Stimulated activated naive CD8-positive, alpha-beta T cell treated with anti-CD3 and anti-CD28 coated beads, Interleukin-15, amount 100 ng/mL, for 72 hours (primary cell): ENCODE results near the gene PTPRN2.
A peak's percentile ranks its signal among the peaks of the same experiment; 100 is the strongest.
"Not testable (repeated sequence)": the region's sequence is repeated elsewhere in the genome, so short reads cannot be mapped to it uniquely, and the experiment has no call there.

Experiments used
- ATAC-seq: fragments of 150-1000 bp; cut with Tn5 transposase; 2 replicates; pipeline ENCODE4 v1.10.0; 2021; ENCODE audit warnings: mild to moderate bottlenecking, moderate library complexity
- DNase-seq, 2 donors: peaks; one replicate each; pipeline ENCODE4 v3.0.0; 2021 to 2022
- H3K27ac Mint-ChIP-seq, 2 donors: one replicate each; pipeline ENCODE4 v1.8.0; 2022; ENCODE audit warnings: mild to moderate bottlenecking in 2 of 2, mixed read lengths in 2 of 2, moderate library complexity in 2 of 2
- H3K27me3 Mint-ChIP-seq: one replicate; pipeline ENCODE4 v1.8.0; 2022; ENCODE audit warnings: mixed read lengths
- H3K4me1 Mint-ChIP-seq: one replicate; pipeline ENCODE4 v1.8.0; 2022; ENCODE audit warnings: mild to moderate bottlenecking, mixed read lengths
- H3K4me3 Mint-ChIP-seq, 2 donors: one replicate each; pipeline ENCODE4 v1.8.0; 2022; ENCODE audit warnings: mild to moderate bottlenecking in 2 of 2, mixed read lengths in 2 of 2, moderate library complexity in 1 of 2
- H3K9me3 Mint-ChIP-seq, 2 donors: one replicate each; pipeline ENCODE4 v1.8.0; 2022; ENCODE audit warnings: mixed read lengths in 2 of 2

PTPRN2 gene

GRCh38 chr7:157916946-157917640 is 670.5 kb downstream of the PTPRN2 start:
- Mint-ChIP-seq H3K27ac (no peak overlapping the region), H3K4me1 (no peaks in the 10 kb centered on the region), H3K27me3 (no peaks in the 10 kb centered on the region), H3K9me3 (peaks cover 5 to 10% of the 10 kb centered on the region in 2 donors), H3K4me3 (no peak overlapping the region)
- DNase-seq (no peak), ATAC-seq (no peak)

GRCh38 chr7:157910446-157910845 is 677.2 kb downstream of the PTPRN2 start:
- Mint-ChIP-seq H3K4me1 (no peaks in the 10 kb centered on the region), H3K4me3 (no peak overlapping the region), H3K27ac (no peak overlapping the region), H3K9me3 (peaks cover 5 to 8% of the 10 kb centered on the region in 2 donors), H3K27me3 (no peaks in the 10 kb centered on the region)
- DNase-seq (no peak), ATAC-seq (no peak)

- not testable (repeated sequence) for DNase-seq, H3K9me3 Mint-ChIP-seq, H3K27ac Mint-ChIP-seq, ATAC-seq, H3K27me3 Mint-ChIP-seq, H3K4me3 Mint-ChIP-seq, H3K4me1 Mint-ChIP-seq
These were observed 677.6 kb downstream of the PTPRN2 start for GRCh38 chr7:157910045-157910444.

- H3K4me1 Mint-ChIP-seq = no peaks in the 10 kb centered on the region
- DNase-seq (no peak), ATAC-seq (no peak)
- H3K27ac Mint-ChIP-seq = no peak overlapping the region
- H3K27me3 Mint-ChIP-seq = no peaks in the 10 kb centered on the region
- H3K4me3 Mint-ChIP-seq = no peak overlapping the region
- peaks cover 5 to 7% of the 10 kb centered on the region in 2 donors for H3K9me3 Mint-ChIP-seq
These were observed 678.3 kb downstream of the PTPRN2 start for GRCh38 chr7:157909370-157909769.

- H3K27me3 Mint-ChIP-seq = no peaks in the 10 kb centered on the region
- no peak overlapping the region for H3K4me3 Mint-ChIP-seq
- H3K4me1 Mint-ChIP-seq = no peaks in the 10 kb centered on the region
- no peak for DNase-seq
- ATAC-seq = no peak
- no peak overlapping the region for H3K27ac Mint-ChIP-seq
- peaks cover 2 to 7% of the 10 kb centered on the region in 2 donors for H3K9me3 Mint-ChIP-seq
These were observed 679.4 kb downstream of the PTPRN2 start for GRCh38 chr7:157908006-157908782.

GRCh38 chr7:157907091-157907490 is 680.5 kb downstream of the PTPRN2 start:
- Mint-ChIP-seq H3K27ac (no peak overlapping the region), H3K4me3 (no peak overlapping the region), H3K4me1 (no peaks in the 10 kb centered on the region), H3K27me3 (no peaks in the 10 kb centered on the region), H3K9me3 (peaks cover 0 to 7% of the 10 kb centered on the region in 2 donors)
- DNase-seq (no peak), ATAC-seq (no peak)

- peaks cover 0 to 7% of the 10 kb centered on the region in 2 donors for H3K9me3 Mint-ChIP-seq
- ATAC-seq (no peak), DNase-seq (no peak)
- H3K27ac Mint-ChIP-seq = no peak overlapping the region
- no peaks in the 10 kb centered on the region for H3K27me3 Mint-ChIP-seq
- H3K4me3 Mint-ChIP-seq = no peak overlapping the region
- no peaks in the 10 kb centered on the region for H3K4me1 Mint-ChIP-seq
These were observed 681.0 kb downstream of the PTPRN2 start for GRCh38 chr7:157906583-157906982.

- H3K27me3 Mint-ChIP-seq = no peaks in the 10 kb centered on the region
- no peak for DNase-seq
- peak overlapping the region in 1 of 2 donors; percentile 78 for H3K27ac Mint-ChIP-seq
- H3K4me1 Mint-ChIP-seq = no peaks in the 10 kb centered on the region
- H3K4me3 Mint-ChIP-seq = no peak overlapping the region
- peaks cover 0 to 4% of the 10 kb centered on the region in 2 donors for H3K9me3 Mint-ChIP-seq
- no peak for ATAC-seq
These were observed 681.8 kb downstream of the PTPRN2 start for GRCh38 chr7:157905651-157906461.

GRCh38 chr7:157904866-157905570 is 682.6 kb downstream of the PTPRN2 start:
- Mint-ChIP-seq H3K27me3 (no peaks in the 10 kb centered on the region), H3K9me3 (no peaks in the 10 kb centered on the region), H3K4me1 (no peaks in the 10 kb centered on the region), H3K4me3 (no peak overlapping the region), H3K27ac (peak overlapping the region in 1 of 2 donors; percentile 66)
- no peak for ATAC-seq
- DNase-seq = no peak

GRCh38 chr7:157904211-157904865 is 683.3 kb downstream of the PTPRN2 start:
- Mint-ChIP-seq H3K4me3 (no peak overlapping the region), H3K4me1 (no peaks in the 10 kb centered on the region), H3K9me3 (no peaks in the 10 kb centered on the region), H3K27ac (no peak overlapping the region), H3K27me3 (no peaks in the 10 kb centered on the region)
- ATAC-seq (no peak), DNase-seq (no peak)

- DNase-seq = no peak
- Mint-ChIP-seq H3K27me3 (no peaks in the 10 kb centered on the region), H3K27ac (peak overlapping the region in 1 of 2 donors; percentile 42), H3K9me3 (no peaks in the 10 kb centered on the region), H3K4me3 (no peak overlapping the region), H3K4me1 (no peaks in the 10 kb centered on the region)
- ATAC-seq = no peak
These were observed 683.9 kb downstream of the PTPRN2 start for GRCh38 chr7:157903710-157904109.

GRCh38 chr7:157903296-157903695 is 684.3 kb downstream of the PTPRN2 start:
- Mint-ChIP-seq H3K27ac (no peak overlapping the region), H3K9me3 (no peaks in the 10 kb centered on the region), H3K4me3 (no peak overlapping the region), H3K27me3 (no peaks in the 10 kb centered on the region), H3K4me1 (no peaks in the 10 kb centered on the region)
- ATAC-seq (no peak), DNase-seq (no peak)

GRCh38 chr7:157901816-157902610 is 685.6 kb downstream of the PTPRN2 start:
- H3K27ac Mint-ChIP-seq = peak overlapping the region in 1 of 2 donors; percentile 59
- not testable (repeated sequence) for DNase-seq, H3K27me3 Mint-ChIP-seq, ATAC-seq, H3K4me1 Mint-ChIP-seq, H3K4me3 Mint-ChIP-seq, H3K9me3 Mint-ChIP-seq

GRCh38 chr7:157901166-157901565 is 686.5 kb downstream of the PTPRN2 start:
- ATAC-seq (no peak), DNase-seq (no peak)
- Mint-ChIP-seq H3K4me3 (no peak overlapping the region), H3K4me1 (no peaks in the 10 kb centered on the region), H3K9me3 (no peaks in the 10 kb centered on the region), H3K27ac (no peak overlapping the region), H3K27me3 (no peaks in the 10 kb centered on the region)
